ENCODE measurements around the gene TTC12. TPM values are rescaled to one million over a fixed set of nuclear protein-coding genes. Genes with fewer than 3 reads are reported as not detected.
A peak's percentile ranks its signal among the peaks of the same experiment; 100 is the strongest.
"Not testable (repeated sequence)": the region's sequence is repeated elsewhere in the genome, so short reads cannot be mapped to it uniquely, and the experiment has no call there.

Gene TTC12
- total RNA-seq, 4 donors from 2014 or later, result 10.8 to 23.5 (median 17.2) TPM

GRCh38 chr11:113296447-113297205 is 17.8 kb upstream of the TTC12 start:
- Histone ChIP-seq H3K36me3 (no peaks in the 10 kb centered on the region), H3K4me3 (no peak overlapping the region), H3K9me3 (peaks cover 0 to 5% (median 0%) of the 10 kb centered on the region in 3 donors), H3K27ac (no peak overlapping the region), H3K27me3 (peaks cover 46% of the 10 kb centered on the region), H3K4me1 (no peaks in the 10 kb centered on the region)
- WGBS, 2 donors (ENCODE audit: low coverage in 1 of 2), result 100% methylated on average over 1 of the region's 2 CpGs
- no peak for ATAC-seq
- no peak for TF ChIP-seq POLR2A (IDR thresholded peaks at IDR 0.05)
- TF ChIP-seq, protein P1, sequence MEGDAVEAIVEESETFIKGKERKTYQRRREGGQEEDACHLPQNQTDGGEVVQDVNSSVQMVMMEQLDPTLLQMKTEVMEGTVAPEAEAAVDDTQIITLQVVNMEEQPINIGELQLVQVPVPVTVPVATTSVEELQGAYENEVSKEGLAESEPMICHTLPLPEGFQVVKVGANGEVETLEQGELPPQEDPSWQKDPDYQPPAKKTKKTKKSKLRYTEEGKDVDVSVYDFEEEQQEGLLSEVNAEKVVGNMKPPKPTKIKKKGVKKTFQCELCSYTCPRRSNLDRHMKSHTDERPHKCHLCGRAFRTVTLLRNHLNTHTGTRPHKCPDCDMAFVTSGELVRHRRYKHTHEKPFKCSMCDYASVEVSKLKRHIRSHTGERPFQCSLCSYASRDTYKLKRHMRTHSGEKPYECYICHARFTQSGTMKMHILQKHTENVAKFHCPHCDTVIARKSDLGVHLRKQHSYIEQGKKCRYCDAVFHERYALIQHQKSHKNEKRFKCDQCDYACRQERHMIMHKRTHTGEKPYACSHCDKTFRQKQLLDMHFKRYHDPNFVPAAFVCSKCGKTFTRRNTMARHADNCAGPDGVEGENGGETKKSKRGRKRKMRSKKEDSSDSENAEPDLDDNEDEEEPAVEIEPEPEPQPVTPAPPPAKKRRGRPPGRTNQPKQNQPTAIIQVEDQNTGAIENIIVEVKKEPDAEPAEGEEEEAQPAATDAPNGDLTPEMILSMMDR (IDR thresholded peaks at IDR 0.05), result no peak
- no peak for TF ChIP-seq EP300 (IDR thresholded peaks at IDR 0.05)
- no peak for TF ChIP-seq POLR2AphosphoS5 (IDR thresholded peaks at IDR 0.05)

DNA sequence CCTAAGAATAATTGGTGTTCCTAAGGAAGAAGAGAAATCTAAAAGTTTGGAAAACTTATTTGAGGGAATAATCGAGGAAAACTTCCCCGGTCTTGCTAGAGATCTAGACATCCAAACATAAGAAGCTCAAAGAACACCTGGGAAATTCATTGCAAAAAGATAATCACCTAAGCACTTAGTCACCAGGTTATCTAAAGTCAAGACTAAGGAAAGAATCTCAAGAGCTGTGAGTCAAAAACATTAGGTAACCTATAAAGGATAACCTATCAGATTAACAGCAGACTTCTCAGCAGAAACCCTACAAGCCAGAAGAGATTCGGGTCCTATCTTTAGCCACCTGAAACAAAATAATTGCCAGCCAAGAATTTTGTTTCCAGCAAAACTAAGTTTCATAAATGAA is 15.9 kb upstream of the TTC12 start:
- not testable (repeated sequence) for H3K4me3 ChIP-seq, H3K27ac ChIP-seq, H3K36me3 ChIP-seq, ATAC-seq, H3K4me1 ChIP-seq, H3K9me3 ChIP-seq
- peaks cover 45% of the 10 kb centered on the region for H3K27me3 ChIP-seq
- WGBS, 2 donors (ENCODE audit: low coverage in 1 of 2), result 80 to 100% methylated on average over 3 of the region's 3 CpGs

GRCh38 chr11:113304916-113305315 is 9.5 kb upstream of the TTC12 start:
- TF ChIP-seq POLR2AphosphoS5 (IDR thresholded peaks at IDR 0.05), result no peak
- no peaks in the 10 kb centered on the region for H3K36me3 ChIP-seq
- no peak overlapping the region for H3K27ac ChIP-seq
- peaks cover 0 to 6% (median 0%) of the 10 kb centered on the region in 3 donors for H3K4me1 ChIP-seq
- no peak overlapping the region for H3K4me3 ChIP-seq
- H3K9me3 ChIP-seq, result no peaks in the 10 kb centered on the region
- no peak for ATAC-seq
- H3K27me3 ChIP-seq, result no peaks in the 10 kb centered on the region

DNA sequence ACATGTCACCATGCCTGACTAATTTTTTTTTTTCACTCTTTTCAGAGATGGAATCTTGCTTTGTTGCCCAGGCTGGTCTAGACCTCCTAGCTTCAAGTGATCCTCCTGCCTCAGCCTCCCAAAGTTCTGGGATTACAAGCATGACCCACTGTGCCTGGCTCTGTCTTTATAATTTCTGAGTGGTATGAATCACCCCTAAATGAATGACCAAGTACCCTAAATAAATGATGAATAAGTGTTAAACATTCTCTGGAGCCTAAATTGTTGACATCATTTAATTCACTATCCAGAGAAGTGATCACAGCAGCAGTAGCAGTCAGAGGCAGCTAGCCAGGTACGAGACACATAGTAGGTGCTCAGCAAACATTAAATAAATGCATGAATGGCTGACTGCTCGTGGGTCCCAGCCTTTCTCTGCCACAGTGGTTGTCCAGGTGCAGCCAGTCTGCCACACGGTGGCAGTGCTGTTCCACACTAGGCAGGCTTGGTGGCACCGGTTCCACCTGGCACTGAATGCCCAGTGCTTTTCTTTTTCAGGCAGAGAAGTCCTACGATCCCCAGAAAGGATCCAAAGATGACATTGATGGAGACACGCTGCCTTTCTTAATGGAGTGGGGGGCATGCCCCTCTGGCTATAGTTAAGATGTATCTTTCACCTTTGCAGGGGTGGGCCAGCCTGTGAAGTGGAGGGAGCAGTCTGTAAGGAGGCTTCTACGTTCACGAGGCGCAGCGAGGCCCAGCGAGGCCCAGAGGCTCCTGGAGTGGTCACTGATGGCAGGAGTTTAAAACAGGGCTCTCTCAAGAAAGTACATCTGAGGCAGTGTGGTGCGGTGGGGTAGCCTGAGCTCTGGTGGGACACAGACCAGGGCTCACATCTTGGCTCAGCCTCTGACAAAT is 8.7 kb upstream of the TTC12 start:
- H3K36me3 ChIP-seq, result no peaks in the 10 kb centered on the region
- H3K27ac ChIP-seq, result no peak overlapping the region
- no peaks in the 10 kb centered on the region for H3K9me3 ChIP-seq
- peak; percentile 72 for ATAC-seq
- no peaks in the 10 kb centered on the region for H3K27me3 ChIP-seq
- TF ChIP-seq, protein P1 (IDR thresholded peaks at IDR 0.05), result peak; percentile 74 to 92 (median 80)
- TF ChIP-seq EP300 (IDR thresholded peaks at IDR 0.05) (no peak), POLR2AphosphoS5 (IDR thresholded peaks at IDR 0.05) (no peak)
- H3K4me3 ChIP-seq, result no peak overlapping the region
- peaks cover 0 to 6% (median 0%) of the 10 kb centered on the region in 3 donors for H3K4me1 ChIP-seq
- 2 to 25% methylated on average over 5 to 6 of the region's 12 CpGs for WGBS, 2 donors (ENCODE audit: low coverage in 1 of 2)

GRCh38 chr11:113308601-113309000 is 5.8 kb upstream of the TTC12 start:
- Histone ChIP-seq H3K9me3 (no peaks in the 10 kb centered on the region), H3K36me3 (no peaks in the 10 kb centered on the region), H3K27ac (no peak overlapping the region), H3K27me3 (no peaks in the 10 kb centered on the region), H3K4me1 (peaks cover 0 to 8% (median 0%) of the 10 kb centered on the region in 3 donors), H3K4me3 (no peak overlapping the region)
- TF ChIP-seq EP300 (IDR thresholded peaks at IDR 0.05), result no peak
- no peak for ATAC-seq
- 44 to 80% methylated on average over 1 to 2 of the region's 2 CpGs for WGBS, 2 donors (ENCODE audit: low coverage in 1 of 2)

DNA sequence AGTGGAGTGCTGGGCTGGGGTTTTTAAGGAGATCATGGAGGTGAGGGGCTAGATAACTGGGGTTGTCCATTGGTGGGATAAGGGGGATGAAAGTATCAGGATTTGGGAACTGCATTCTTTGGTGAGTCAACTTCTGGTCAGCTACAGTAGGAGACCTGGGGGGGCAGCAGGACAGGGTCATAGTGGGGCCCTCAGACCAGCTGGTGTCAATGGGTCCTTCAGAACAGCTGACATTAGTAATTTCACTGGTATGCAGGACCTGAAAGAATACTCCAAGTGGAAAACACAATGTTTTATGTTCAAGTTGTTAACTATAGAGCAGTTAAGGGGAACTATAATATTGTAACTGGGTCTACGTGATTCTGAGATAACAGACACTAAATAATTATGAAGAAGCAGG is 2.8 kb upstream of the TTC12 start:
- no peak for ATAC-seq
- no peak for TF ChIP-seq POLR2A (IDR thresholded peaks at IDR 0.05)
- 75 to 80% methylated on average over 1 of the region's 1 CpG for WGBS, 2 donors (ENCODE audit: low coverage in 1 of 2)
- no peaks in the 10 kb centered on the region for H3K36me3 ChIP-seq
- no peaks in the 10 kb centered on the region for H3K27me3 ChIP-seq
- H3K4me1 ChIP-seq, result peaks cover 3 to 25% (median 7%) of the 10 kb centered on the region in 3 donors
- H3K9me3 ChIP-seq, result no peaks in the 10 kb centered on the region
- H3K4me3 ChIP-seq, result no peak overlapping the region
- H3K27ac ChIP-seq, result no peak overlapping the region
